Spleen (tissue), 7 donors: Measurements from ENCODE around the gene SLC29A1.

Experiments used
- CTCF ChIP-seq, 11 experiments: fragments of 200-600 bp in 7 of 11; fragments of 450-650 bp in 4 of 11; sonication (generic) in 4 of 11; IDR thresholded peaks in 8 of 11; conservative IDR thresholded peaks in 3 of 11; 1 replicate in 7 of 11; 2 replicates in 4 of 11; pipeline versions ENCODE4 v1.4.0 to v1.8.0; 2016 to 2021; ENCODE audit warnings: antibody characterized with exemption in 11 of 11, inconsistent platforms in 4 of 11, mild to moderate bottlenecking in 1 of 11
- POLR2AphosphoS5 ChIP-seq, 3 donors: sonication (generic); formaldehyde crosslinking; IDR thresholded peaks; one replicate each; pipeline ENCODE4 v1.5.1; 2017; ENCODE audit warnings: antibody characterized with exemption in 3 of 3
- donor health status: DM: no; HTN: no; CAD: no; lungs with moderate emphysema.
- donor health status: DM: no; HTN: no; CAD: no.
- donor health status: DM: no; HTN: no; CAD: no.

- TF ChIP-seq CTCF (IDR thresholded peaks at IDR 0.05 in 8 of 11, conservative IDR thresholded peaks at IDR 0.05 in 3 of 11) (no peak), POLR2AphosphoS5 (IDR thresholded peaks at IDR 0.05) (no peak)
These were observed 44.8 kb upstream of the SLC29A1 start for GRCh38 chr6:44178424-44179071.
